Activated CD4-positive, CD25-positive, alpha-beta regulatory T cell treated with anti-CD3 and anti-CD28 coated beads, Interleukin-2, amount 50 U/mL, for 72 hours (primary cell): ENCODE data around the gene SERPINB3.
"Not testable (repeated sequence)": the region's sequence is repeated elsewhere in the genome, so short reads cannot be mapped to it uniquely, and the experiment has no call there.

Experiments used
- DNase-seq: peaks from one replicate; pipeline ENCODE4 v3.0.0; 2021

Gene SERPINB3

DNA sequence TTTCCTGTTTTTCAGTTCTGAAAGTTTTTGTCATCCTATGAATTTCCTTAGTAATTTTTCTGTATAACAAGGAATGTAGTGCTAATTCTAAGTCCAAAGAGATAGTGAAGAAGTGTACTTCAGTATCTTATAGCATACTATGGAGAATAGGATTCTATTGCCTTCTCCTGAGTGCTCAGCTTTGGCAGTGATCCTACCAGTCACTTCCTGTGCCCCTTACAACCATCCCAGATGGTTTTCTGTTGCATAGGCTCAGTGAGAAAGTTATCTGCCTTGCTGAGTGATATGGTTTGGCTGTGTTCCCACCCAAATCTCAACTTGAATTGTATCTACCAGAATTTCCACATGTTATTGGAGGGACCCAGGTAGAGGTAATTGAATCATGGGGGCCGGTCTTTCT lies 17.0 kb downstream of the SERPINB3 start:
- not testable (repeated sequence) for DNase-seq

- not testable (repeated sequence) for DNase-seq
Measured at GRCh38 chr18:63644142-63644541, 17.6 kb downstream of the SERPINB3 start, which contains the start of gene SERPINB4. Gene SERPINB4, minus strand, starts transcription at chr18:63644256. Its CDS starts 679 bp downstream, at chr18:63643577.

GRCh38 chr18:63642668-63643356 lies 18.9 kb downstream of the SERPINB3 start:
- DNase-seq = not testable (repeated sequence)

GRCh38 chr18:63641157-63641680 lies 20.5 kb downstream of the SERPINB3 start:
- DNase-seq = not testable (repeated sequence)

- DNase-seq = no peak
Measured at GRCh38 chr18:63637703-63638102, 24.0 kb downstream of the SERPINB3 start.

- no peak for DNase-seq
Measured at GRCh38 chr18:63627819-63628218, 33.9 kb downstream of the SERPINB3 start.

DNA sequence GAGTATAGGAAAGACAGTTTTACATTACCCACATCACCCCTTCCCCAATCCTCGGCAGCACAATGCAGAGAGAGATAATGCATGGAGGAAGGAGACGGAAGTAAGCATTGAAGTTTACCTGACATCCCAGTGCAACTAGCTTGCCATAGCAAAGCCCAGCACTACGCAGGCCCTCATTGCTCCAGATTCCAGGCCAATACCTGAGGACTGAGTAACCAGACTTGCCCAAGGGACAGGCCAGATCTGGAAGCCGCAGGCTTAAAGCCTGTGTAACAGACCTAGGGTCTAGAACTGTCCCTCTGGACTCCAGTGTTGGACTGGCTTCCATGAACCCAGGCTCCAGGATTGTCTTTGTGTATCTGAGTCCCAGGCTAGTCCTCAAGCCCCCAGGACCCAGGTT lies 35.3 kb downstream of the SERPINB3 start:
- DNase-seq = no peak

DNA sequence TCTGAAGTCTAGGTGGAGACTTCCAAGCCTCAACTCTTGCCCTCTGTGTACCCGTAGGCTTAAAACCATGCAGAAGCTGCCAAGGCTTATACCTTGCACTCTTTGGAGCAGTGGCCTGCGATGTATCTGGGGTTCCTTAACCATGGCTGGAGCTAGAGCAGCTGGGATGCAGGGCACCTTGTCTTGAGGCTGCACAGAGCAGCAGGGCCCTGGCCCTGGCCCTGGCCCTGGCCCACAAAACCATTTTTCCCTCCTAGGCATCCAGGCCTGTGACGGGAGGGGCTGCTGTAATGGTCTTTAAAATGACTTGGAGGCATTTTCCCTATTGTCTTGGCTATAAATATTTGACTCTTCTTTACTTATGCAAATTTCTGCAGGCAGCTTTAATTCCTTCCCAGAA lies 36.8 kb downstream of the SERPINB3 start:
- no peak for DNase-seq

- DNase-seq = no peak
Measured at GRCh38 chr18:63619661-63620060, 42.0 kb downstream of the SERPINB3 start.

- DNase-seq = no peak
Measured at GRCh38 chr18:63617915-63618234, 43.8 kb downstream of the SERPINB3 start.

- no peak for DNase-seq
Measured at GRCh38 chr18:63617049-63617914, 44.4 kb downstream of the SERPINB3 start.

DNA sequence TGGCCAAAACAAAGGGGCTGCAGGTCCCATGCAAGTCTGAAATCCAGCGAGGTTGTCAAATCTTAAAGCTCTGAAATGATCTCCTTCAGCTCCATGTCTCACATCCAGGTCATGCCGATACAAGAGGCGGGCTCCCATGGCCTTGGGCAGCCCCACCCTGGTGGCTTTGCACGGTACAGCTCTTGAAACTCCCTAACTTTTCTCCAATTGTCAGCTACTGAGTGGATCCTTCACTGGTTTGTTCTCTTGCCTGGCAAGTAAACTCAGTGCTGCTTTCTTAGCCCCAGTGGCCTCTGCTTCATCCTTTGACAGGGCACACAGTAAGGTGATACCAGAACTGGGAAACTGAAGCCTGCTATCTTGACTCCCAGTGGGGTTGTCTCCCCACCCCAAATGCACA lies 48.3 kb downstream of the SERPINB3 start:
- DNase-seq = no peak

- DNase-seq = no peak
Measured at GRCh38 chr18:63606526-63606925, 55.2 kb downstream of the SERPINB3 start.
